Measurements from ENCODE around the gene CFAP54.

CFAP54 gene

DNA sequence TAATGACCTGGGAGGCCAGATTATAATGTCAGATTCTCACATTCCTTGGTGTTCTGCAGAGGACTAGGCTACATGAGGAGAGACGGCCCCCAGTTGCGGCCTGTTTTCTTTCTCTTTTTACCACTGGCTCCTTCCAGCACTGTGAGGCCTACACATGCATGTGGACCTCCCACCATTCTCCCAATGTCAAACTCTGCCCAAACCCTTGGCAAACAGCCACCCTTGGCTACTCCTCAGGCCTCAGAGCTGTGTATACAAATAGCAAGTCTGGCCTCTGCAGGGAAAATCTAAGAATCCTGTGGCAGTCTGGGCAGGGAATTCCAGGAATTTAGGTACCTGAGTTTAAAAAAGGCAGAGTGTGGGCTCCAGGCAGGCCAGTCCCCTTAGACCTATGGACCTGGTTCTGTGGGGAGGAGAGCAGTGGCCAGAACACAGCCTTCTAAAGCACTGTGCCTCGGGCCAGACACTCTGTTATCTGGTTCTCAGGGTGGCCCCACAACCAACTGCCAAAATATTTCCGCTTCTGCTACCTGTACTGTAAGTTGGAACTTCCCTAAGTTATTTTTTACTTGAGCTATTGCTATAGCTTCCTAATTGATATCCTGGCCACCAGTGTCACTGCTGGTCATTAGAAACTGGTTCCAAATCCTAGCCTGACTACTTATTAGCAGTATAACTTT lies 397.8 kb downstream of the CFAP54 start:
- TF ChIP-seq TAF1 (IDR thresholded peaks at IDR 0.05; ENCODE audit: borderline replicate concordance, insufficient read depth, low read length) (no peak), SIN3A (IDR thresholded peaks at IDR 0.05; ENCODE audit: borderline replicate concordance, insufficient read depth, low read length) (no peak), POLR2AphosphoS5 (IDR thresholded peaks at IDR 0.05; ENCODE audit: low read depth, low read length) (no peak), FOXP2 (optimal IDR thresholded peaks at IDR 0.05; ENCODE audit: borderline replicate concordance, extremely low read depth, extremely low read length, insufficient read depth) (no peak)
- TF ChIP-seq, protein P1, sequence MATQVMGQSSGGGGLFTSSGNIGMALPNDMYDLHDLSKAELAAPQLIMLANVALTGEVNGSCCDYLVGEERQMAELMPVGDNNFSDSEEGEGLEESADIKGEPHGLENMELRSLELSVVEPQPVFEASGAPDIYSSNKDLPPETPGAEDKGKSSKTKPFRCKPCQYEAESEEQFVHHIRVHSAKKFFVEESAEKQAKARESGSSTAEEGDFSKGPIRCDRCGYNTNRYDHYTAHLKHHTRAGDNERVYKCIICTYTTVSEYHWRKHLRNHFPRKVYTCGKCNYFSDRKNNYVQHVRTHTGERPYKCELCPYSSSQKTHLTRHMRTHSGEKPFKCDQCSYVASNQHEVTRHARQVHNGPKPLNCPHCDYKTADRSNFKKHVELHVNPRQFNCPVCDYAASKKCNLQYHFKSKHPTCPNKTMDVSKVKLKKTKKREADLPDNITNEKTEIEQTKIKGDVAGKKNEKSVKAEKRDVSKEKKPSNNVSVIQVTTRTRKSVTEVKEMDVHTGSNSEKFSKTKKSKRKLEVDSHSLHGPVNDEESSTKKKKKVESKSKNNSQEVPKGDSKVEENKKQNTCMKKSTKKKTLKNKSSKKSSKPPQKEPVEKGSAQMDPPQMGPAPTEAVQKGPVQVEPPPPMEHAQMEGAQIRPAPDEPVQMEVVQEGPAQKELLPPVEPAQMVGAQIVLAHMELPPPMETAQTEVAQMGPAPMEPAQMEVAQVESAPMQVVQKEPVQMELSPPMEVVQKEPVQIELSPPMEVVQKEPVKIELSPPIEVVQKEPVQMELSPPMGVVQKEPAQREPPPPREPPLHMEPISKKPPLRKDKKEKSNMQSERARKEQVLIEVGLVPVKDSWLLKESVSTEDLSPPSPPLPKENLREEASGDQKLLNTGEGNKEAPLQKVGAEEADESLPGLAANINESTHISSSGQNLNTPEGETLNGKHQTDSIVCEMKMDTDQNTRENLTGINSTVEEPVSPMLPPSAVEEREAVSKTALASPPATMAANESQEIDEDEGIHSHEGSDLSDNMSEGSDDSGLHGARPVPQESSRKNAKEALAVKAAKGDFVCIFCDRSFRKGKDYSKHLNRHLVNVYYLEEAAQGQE (IDR thresholded peaks at IDR 0.05; ENCODE audit: insufficient read depth in 1 of 2, low read depth in 2 of 2, low read length in 2 of 2), result no peak

DNA sequence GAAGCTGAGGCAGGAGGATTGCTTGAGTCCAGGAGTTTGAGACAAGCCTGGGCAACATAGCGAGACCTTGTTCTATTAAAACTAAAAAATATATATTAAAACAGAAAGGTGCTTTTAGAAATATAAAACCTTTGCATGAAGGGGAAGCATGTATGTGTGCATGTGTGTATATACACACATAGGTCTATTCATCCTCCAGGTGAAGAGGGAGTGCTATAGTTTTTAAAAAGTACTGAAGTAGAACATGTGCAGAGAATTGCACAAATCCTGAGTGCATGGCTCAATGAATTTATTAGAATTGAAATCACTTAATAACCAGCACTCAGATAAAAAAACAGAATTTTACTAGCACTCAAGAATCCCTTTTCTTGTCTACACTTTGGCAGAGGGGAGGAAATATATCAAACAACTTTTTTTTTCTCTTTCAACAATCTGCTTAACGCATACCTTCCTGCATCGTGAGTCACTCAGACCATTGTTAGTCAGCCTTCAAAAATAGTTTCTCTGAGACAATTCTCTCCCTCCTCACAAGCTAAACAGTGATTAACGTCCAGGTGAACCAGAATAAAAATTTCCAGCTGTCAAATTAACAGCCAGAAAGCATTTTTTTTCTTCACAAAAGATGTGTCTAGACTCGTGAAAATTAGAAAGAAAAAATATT lies 400.0 kb downstream of the CFAP54 start:
- TF ChIP-seq TAF1 (IDR thresholded peaks at IDR 0.05; ENCODE audit: borderline replicate concordance, insufficient read depth, low read length), result no peak
- no peak for TF ChIP-seq SIN3A (IDR thresholded peaks at IDR 0.05; ENCODE audit: borderline replicate concordance, insufficient read depth, low read length)
- TF ChIP-seq, protein P1 (IDR thresholded peaks at IDR 0.05; ENCODE audit: insufficient read depth in 1 of 2, low read depth in 2 of 2, low read length in 2 of 2), result no peak
- no peak for TF ChIP-seq POLR2AphosphoS5 (IDR thresholded peaks at IDR 0.05; ENCODE audit: low read depth, low read length)
- no peak for TF ChIP-seq FOXP2 (optimal IDR thresholded peaks at IDR 0.05; ENCODE audit: borderline replicate concordance, extremely low read depth, extremely low read length, insufficient read depth)

DNA sequence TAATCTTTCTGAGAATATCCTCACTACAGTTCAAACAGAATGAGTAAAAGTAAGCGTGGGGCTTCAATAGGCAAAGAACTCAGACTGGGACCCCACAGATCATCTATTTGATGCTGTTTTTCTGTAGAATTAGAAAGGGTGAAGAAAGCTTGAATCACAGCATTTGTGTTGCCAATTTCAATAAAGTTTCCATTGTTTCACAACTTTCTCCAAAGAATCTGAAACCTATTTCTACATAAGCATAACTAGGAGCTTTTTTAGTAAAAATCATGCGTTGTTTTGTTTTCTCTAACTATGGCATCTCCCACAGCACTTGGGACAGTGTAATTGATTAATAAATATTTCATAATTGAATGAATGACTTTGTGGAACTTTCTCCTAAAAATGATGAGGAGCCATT lies 401.0 kb downstream of the CFAP54 start:
- TF ChIP-seq TAF1 (IDR thresholded peaks at IDR 0.05; ENCODE audit: borderline replicate concordance, insufficient read depth, low read length) (no peak), SIN3A (IDR thresholded peaks at IDR 0.05; ENCODE audit: borderline replicate concordance, insufficient read depth, low read length) (no peak), FOXP2 (optimal IDR thresholded peaks at IDR 0.05; ENCODE audit: borderline replicate concordance, extremely low read depth, extremely low read length, insufficient read depth) (no peak), POLR2AphosphoS5 (IDR thresholded peaks at IDR 0.05; ENCODE audit: low read depth, low read length) (no peak)
- TF ChIP-seq, protein P1 (IDR thresholded peaks at IDR 0.05; ENCODE audit: insufficient read depth in 1 of 2, low read depth in 2 of 2, low read length in 2 of 2), result no peak

DNA sequence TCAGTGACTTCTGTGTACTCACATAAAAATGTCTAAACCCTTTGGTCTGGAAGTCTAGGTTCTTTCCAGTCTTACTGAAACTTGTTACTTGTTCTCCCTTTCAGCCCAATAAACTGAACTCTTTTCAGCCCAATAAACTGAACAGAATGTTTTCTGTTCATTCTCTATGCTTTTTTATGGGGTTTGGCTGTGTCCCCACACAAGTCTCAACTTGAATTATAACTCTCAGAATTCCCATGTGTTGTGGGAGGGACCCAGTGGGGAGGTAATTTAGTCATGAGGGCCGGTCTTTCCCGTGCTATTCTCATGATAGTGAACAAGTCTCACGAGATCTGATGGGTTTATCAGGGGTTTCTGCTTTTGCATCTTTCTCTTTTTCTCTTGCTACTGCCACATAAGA lies 402.7 kb downstream of the CFAP54 start:
- TF ChIP-seq FOXP2 (optimal IDR thresholded peaks at IDR 0.05; ENCODE audit: borderline replicate concordance, extremely low read depth, extremely low read length, insufficient read depth), result no peak

DNA sequence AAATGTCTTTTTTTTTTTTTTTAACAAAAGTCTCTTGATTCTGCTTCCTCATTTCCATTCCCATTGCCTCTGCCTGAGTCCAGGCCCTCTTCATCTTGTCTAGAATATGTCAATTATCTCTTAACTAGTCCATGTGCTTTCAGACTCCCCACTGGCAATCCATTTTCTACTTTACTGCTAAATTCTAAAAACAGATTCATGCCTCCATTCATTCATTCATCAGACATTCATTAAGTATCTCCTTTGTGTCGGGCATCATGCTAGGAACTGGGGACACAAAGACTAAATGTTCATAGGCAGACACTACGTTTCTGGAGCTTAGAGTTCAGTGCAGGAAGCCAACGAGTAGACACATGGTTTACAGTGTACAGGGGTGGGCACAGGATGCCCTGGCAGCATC lies 408.0 kb downstream of the CFAP54 start:
- TF ChIP-seq TAF1 (IDR thresholded peaks at IDR 0.05; ENCODE audit: borderline replicate concordance, insufficient read depth, low read length) (no peak), SIN3A (IDR thresholded peaks at IDR 0.05; ENCODE audit: borderline replicate concordance, insufficient read depth, low read length) (no peak), POLR2AphosphoS5 (IDR thresholded peaks at IDR 0.05; ENCODE audit: low read depth, low read length) (no peak), FOXP2 (optimal IDR thresholded peaks at IDR 0.05; ENCODE audit: borderline replicate concordance, extremely low read depth, extremely low read length, insufficient read depth) (no peak)
- TF ChIP-seq, protein P1 (IDR thresholded peaks at IDR 0.05; ENCODE audit: insufficient read depth in 1 of 2, low read depth in 2 of 2, low read length in 2 of 2), result no peak
